B cell (primary cell): ENCODE measurements around the gene PPARD.
A peak's percentile ranks its signal among the peaks of the same experiment; 100 is the strongest.

ENCODE experiments used
- EZH2 ChIP-seq: IDR thresholded peaks from 2 replicates; pipeline ENCODE4 v1.6.1; 2012; ENCODE audit warnings: borderline replicate concordance, low read depth, mild to moderate bottlenecking, moderate library complexity, low read length; ENCODE audit not compliant: insufficient read depth, poor library complexity, severe bottlenecking
- TF ChIP-seq, protein P1 (sequence below): fragments of 200-600 bp; IDR thresholded peaks from one replicate; pipeline ENCODE4 v1.8.0; 2022; ENCODE audit warnings: antibody characterized with exemption, mild to moderate bottlenecking

DNA sequence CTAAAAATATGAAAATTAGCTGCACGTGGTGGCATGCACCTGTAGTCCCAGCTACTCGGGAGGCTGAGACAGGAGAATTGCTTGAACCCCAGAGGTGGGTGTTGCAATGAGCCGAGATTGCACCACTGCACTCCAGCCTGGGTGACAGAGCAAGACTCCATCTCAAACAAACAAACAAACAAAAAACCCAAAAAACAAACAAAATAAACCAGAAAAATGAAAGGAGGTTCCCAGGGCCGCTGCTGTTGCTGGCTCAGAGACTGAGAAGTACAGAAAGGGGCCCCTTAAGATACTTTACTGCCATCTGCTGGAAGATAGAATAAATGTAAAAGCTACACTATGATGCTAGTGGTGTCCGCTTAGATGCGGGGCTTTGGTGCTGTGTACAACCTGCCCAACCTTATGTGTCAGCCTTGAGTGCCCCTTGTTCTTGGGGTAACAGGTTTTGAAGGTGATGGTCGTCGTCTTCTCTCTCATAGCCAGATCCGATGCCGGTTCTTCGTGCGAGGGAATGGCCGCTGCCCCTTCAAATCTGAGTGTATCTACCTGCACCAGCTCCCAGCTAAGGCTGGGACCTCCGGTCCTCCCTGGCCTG is 107.0 kb downstream of the PPARD start:
- TF ChIP-seq, protein P1, sequence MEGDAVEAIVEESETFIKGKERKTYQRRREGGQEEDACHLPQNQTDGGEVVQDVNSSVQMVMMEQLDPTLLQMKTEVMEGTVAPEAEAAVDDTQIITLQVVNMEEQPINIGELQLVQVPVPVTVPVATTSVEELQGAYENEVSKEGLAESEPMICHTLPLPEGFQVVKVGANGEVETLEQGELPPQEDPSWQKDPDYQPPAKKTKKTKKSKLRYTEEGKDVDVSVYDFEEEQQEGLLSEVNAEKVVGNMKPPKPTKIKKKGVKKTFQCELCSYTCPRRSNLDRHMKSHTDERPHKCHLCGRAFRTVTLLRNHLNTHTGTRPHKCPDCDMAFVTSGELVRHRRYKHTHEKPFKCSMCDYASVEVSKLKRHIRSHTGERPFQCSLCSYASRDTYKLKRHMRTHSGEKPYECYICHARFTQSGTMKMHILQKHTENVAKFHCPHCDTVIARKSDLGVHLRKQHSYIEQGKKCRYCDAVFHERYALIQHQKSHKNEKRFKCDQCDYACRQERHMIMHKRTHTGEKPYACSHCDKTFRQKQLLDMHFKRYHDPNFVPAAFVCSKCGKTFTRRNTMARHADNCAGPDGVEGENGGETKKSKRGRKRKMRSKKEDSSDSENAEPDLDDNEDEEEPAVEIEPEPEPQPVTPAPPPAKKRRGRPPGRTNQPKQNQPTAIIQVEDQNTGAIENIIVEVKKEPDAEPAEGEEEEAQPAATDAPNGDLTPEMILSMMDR, result peak; percentile 81
- TF ChIP-seq EZH2, result no peak
